ENCODE results near the gene PTGFR.

DNA sequence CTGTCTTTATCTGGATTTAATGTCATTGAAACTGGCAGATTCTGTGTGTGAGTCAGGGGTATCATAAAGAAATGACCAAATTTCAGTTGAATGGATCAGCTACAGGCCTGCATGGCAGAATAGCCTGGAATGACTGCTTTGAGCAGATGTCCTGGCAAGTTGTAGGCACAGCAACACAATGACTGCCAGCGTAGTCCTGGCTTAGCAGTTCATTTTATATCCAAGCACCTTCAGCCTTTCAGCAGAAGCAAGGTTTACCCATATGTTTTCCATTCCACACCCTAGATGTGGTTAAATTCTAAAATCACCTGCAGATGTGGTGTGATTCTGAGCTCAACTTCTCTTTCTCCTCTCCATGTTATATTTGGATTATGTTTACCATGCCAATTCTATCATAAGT lies 22.3 kb upstream of the PTGFR start:
- TF ChIP-seq ZNF274 (IDR thresholded peaks at IDR 0.05; ENCODE audit: low read depth, low read length) (no peak), YY1 (IDR thresholded peaks at IDR 0.05; ENCODE audit: insufficient read depth, insufficient read length) (no peak)
